Embryonic facial prominence (tissue), 1 donor: ENCODE results near the gene SCAF1.

Experiments
- DNase-seq: peaks from one replicate; pipeline ENCODE4 v3.0.0-alpha.2; 2016; ENCODE audit errors: extremely low spot score

The SCAF1 gene

GRCh38 chr19:49666120-49666444 is 24.1 kb downstream of the SCAF1 start:
- no peak for DNase-seq

GRCh38 chr19:49667473-49667872 is 25.5 kb downstream of the SCAF1 start:
- no peak for DNase-seq

- DNase-seq, result no peak
These were observed 27.5 kb downstream of the SCAF1 start for GRCh38 chr19:49669516-49669915.

GRCh38 chr19:49672131-49672919 is 30.3 kb downstream of the SCAF1 start:
- DNase-seq, result no peak

- DNase-seq, result no peak
These were observed 34.3 kb downstream of the SCAF1 start for GRCh38 chr19:49676136-49676783.

- peak; percentile 100 for DNase-seq
These were observed 34.8 kb downstream of the SCAF1 start for GRCh38 chr19:49676784-49677230.

GRCh38 chr19:49677231-49677900 is 35.4 kb downstream of the SCAF1 start, which contains the start of gene PRMT1:
PRMT1 (plus strand) TSS chr19:49677271; CDS start chr19:49677281, 10 bp downstream.
- DNase-seq, result peak; percentile 36

- DNase-seq, result peak; percentile 60
These were observed 36.1 kb downstream of the SCAF1 start for GRCh38 chr19:49677901-49678674.

- no peak for DNase-seq
These were observed 37.2 kb downstream of the SCAF1 start for GRCh38 chr19:49678985-49679770.

- DNase-seq, result no peak
These were observed 37.9 kb downstream of the SCAF1 start for GRCh38 chr19:49679771-49680413.

- DNase-seq, result peak; percentile 85
These were observed 38.7 kb downstream of the SCAF1 start for GRCh38 chr19:49680421-49681351.

- DNase-seq, result no peak
These were observed 39.8 kb downstream of the SCAF1 start for GRCh38 chr19:49681830-49682229.

- no peak for DNase-seq
These were observed 40.3 kb downstream of the SCAF1 start for GRCh38 chr19:49682274-49682673.

GRCh38 chr19:49683814-49684250 is 41.8 kb downstream of the SCAF1 start:
- DNase-seq, result no peak

GRCh38 chr19:49684251-49684982 is 42.4 kb downstream of the SCAF1 start:
- DNase-seq, result no peak

GRCh38 chr19:49684983-49685553 is 43.1 kb downstream of the SCAF1 start:
- DNase-seq, result no peak

- no peak for DNase-seq
These were observed 43.9 kb downstream of the SCAF1 start for GRCh38 chr19:49685845-49686332.

- no peak for DNase-seq
These were observed 44.6 kb downstream of the SCAF1 start for GRCh38 chr19:49686503-49687088.
